ENCODE data around the gene MACROD2.

The MACROD2 gene

DNA sequence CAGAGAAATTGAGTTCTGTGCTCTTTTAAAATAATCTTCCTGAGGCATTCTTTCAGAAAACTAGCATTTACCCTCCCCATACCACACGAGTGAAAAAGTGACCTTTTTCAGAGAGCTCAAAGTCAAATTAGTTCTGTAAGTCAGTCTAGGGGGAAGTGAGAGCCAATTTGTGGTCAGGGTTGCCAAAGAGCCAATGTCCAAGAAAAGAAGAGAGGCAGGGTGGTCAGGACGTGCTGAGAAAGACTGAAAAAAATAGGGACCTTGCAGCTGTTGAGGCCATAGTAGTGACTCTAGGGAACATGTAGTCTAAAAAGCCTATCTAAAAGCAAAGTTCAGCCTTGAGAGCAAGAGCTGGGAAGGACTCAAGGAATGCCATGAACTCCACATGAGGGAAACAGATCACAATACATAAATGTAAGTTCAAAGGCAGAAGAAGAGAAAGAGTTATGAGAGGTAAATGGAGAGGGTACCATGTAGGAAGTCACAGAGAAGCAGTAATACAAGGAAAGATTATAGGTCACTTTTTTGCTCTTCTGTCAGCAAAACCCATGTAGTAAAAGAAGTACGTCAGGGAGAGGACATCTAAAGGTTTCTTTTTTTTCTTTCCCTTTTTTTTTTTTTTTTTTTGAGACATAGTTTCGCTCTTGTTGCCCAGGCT lies 907.2 kb downstream of the MACROD2 start:
- no peaks in the 10 kb centered on the region for H3K27me3 ChIP-seq (ENCODE audit: control insufficient read depth, insufficient read depth, low read length, poor library complexity, severe bottlenecking)
- H3K36me3 ChIP-seq (ENCODE audit: control insufficient read depth, insufficient read depth, low read length): no peaks in the 10 kb centered on the region
- H3K4me3 ChIP-seq (ENCODE audit: insufficient read depth, low read depth, low read length): no peak overlapping the region
- peaks cover 2% of the 10 kb centered on the region for H3K9me3 ChIP-seq (ENCODE audit: control insufficient read depth, low read length)
- peaks cover 6% of the 10 kb centered on the region for H3K4me1 ChIP-seq (ENCODE audit: control insufficient read depth, insufficient read depth, low read length)
- H3K27ac ChIP-seq (ENCODE audit: insufficient read depth, low read depth, low read length, poor library complexity, severe bottlenecking): no peak overlapping the region
- 83 to 87% methylated on average over 4 of the region's 4 CpGs for WGBS, 2 experiments

GRCh38 chr20:14906908-14907434 lies 911.7 kb downstream of the MACROD2 start:
- Histone ChIP-seq H3K9me3 (ENCODE audit: control insufficient read depth, low read length) (no peaks in the 10 kb centered on the region), H3K27me3 (ENCODE audit: control insufficient read depth, insufficient read depth, low read length, poor library complexity, severe bottlenecking) (no peaks in the 10 kb centered on the region), H3K4me3 (ENCODE audit: insufficient read depth, low read depth, low read length) (no peak overlapping the region), H3K4me1 (ENCODE audit: control insufficient read depth, insufficient read depth, low read length) (peaks cover 6% of the 10 kb centered on the region), H3K36me3 (ENCODE audit: control insufficient read depth, insufficient read depth, low read length) (no peaks in the 10 kb centered on the region), H3K27ac (ENCODE audit: insufficient read depth, low read depth, low read length, poor library complexity, severe bottlenecking) (no peak overlapping the region)
- WGBS, 2 experiments: 61 to 66% methylated on average over 2 of the region's 2 CpGs

DNA sequence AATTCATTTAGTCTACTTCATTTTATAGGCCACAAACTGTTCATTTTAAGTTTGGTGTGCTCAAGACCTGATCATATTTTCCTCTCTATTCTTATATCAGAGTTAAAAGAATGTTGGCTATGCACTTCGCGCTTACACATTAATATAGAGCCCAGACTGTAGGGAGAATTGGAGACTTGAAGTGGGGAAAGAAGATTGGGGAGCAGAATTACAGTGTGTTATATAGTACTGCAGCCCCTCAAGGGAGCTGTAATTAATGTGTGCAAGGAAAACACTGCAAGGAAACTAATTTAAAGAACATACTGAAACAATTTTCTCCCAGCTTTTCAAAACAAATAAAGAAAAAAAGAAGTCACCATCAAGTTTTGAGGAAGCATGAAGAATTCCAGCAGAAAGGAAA lies 914.8 kb downstream of the MACROD2 start:
- Histone ChIP-seq H3K4me3 (ENCODE audit: insufficient read depth, low read depth, low read length) (no peak overlapping the region), H3K9me3 (ENCODE audit: control insufficient read depth, low read length) (no peaks in the 10 kb centered on the region), H3K27me3 (ENCODE audit: control insufficient read depth, insufficient read depth, low read length, poor library complexity, severe bottlenecking) (no peaks in the 10 kb centered on the region), H3K4me1 (ENCODE audit: control insufficient read depth, insufficient read depth, low read length) (peaks cover 6% of the 10 kb centered on the region), H3K27ac (ENCODE audit: insufficient read depth, low read depth, low read length, poor library complexity, severe bottlenecking) (no peak overlapping the region), H3K36me3 (ENCODE audit: control insufficient read depth, insufficient read depth, low read length) (no peaks in the 10 kb centered on the region)
- WGBS, 2 experiments: 94 to 100% methylated on average over 2 of the region's 2 CpGs

- Histone ChIP-seq H3K27ac (ENCODE audit: insufficient read depth, low read depth, low read length, poor library complexity, severe bottlenecking) (no peak overlapping the region), H3K9me3 (ENCODE audit: control insufficient read depth, low read length) (no peaks in the 10 kb centered on the region), H3K27me3 (ENCODE audit: control insufficient read depth, insufficient read depth, low read length, poor library complexity, severe bottlenecking) (no peaks in the 10 kb centered on the region), H3K36me3 (ENCODE audit: control insufficient read depth, insufficient read depth, low read length) (no peaks in the 10 kb centered on the region), H3K4me1 (ENCODE audit: control insufficient read depth, insufficient read depth, low read length) (peaks cover 1% of the 10 kb centered on the region), H3K4me3 (ENCODE audit: insufficient read depth, low read depth, low read length) (no peak overlapping the region)
- 94 to 97% methylated on average over 6 of the region's 6 CpGs for WGBS, 2 experiments
These were observed 918.7 kb downstream of the MACROD2 start for GRCh38 chr20:14913896-14914620.

- H3K27me3 ChIP-seq (ENCODE audit: control insufficient read depth, insufficient read depth, low read length, poor library complexity, severe bottlenecking): no peaks in the 10 kb centered on the region
- no peaks in the 10 kb centered on the region for H3K9me3 ChIP-seq (ENCODE audit: control insufficient read depth, low read length)
- peaks cover 7% of the 10 kb centered on the region for H3K4me1 ChIP-seq (ENCODE audit: control insufficient read depth, insufficient read depth, low read length)
- WGBS, 2 experiments: 100% methylated on average over 1 to 2 of the region's 2 CpGs
- H3K36me3 ChIP-seq (ENCODE audit: control insufficient read depth, insufficient read depth, low read length): no peaks in the 10 kb centered on the region
- H3K4me3 ChIP-seq (ENCODE audit: insufficient read depth, low read depth, low read length): no peak overlapping the region
- H3K27ac ChIP-seq (ENCODE audit: insufficient read depth, low read depth, low read length, poor library complexity, severe bottlenecking): no peak overlapping the region
These were observed 919.3 kb downstream of the MACROD2 start for GRCh38 chr20:14914633-14915032.

GRCh38 chr20:14915356-14915755 lies 920.0 kb downstream of the MACROD2 start:
- Histone ChIP-seq H3K27ac (ENCODE audit: insufficient read depth, low read depth, low read length, poor library complexity, severe bottlenecking) (no peak overlapping the region), H3K4me1 (ENCODE audit: control insufficient read depth, insufficient read depth, low read length) (peaks cover 13% of the 10 kb centered on the region), H3K4me3 (ENCODE audit: insufficient read depth, low read depth, low read length) (no peak overlapping the region), H3K27me3 (ENCODE audit: control insufficient read depth, insufficient read depth, low read length, poor library complexity, severe bottlenecking) (no peaks in the 10 kb centered on the region), H3K9me3 (ENCODE audit: control insufficient read depth, low read length) (no peaks in the 10 kb centered on the region), H3K36me3 (ENCODE audit: control insufficient read depth, insufficient read depth, low read length) (no peaks in the 10 kb centered on the region)
- 88 to 91% methylated on average over 8 of the region's 8 CpGs for WGBS, 2 experiments

DNA sequence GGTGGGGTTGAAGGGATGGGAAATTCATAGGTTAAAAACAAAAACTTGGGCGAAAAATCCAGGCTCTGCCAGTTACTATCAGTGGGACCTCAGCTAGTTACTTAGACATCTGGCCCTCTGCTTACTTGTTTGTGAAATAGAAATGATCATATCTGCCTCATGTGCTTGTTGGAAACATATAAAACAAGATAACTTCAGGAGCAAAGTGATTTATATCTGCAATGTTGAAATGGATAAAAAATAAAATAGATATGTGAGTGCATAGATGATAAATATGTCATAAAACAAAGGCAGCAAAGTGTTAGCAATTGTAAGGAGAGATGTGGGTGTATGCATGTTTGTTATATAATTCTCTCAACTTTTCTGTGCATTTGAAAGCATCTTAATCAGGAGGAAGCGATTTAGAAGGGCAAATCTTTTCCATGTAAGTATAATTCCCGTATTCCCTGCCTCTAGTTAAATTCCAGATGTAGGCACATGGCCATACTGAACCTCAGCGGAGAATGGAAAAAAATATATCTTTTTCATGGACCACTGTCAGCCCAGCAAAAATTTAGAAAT lies 921.1 kb downstream of the MACROD2 start:
- H3K9me3 ChIP-seq (ENCODE audit: control insufficient read depth, low read length): no peaks in the 10 kb centered on the region
- H3K27me3 ChIP-seq (ENCODE audit: control insufficient read depth, insufficient read depth, low read length, poor library complexity, severe bottlenecking): no peaks in the 10 kb centered on the region
- no peaks in the 10 kb centered on the region for H3K36me3 ChIP-seq (ENCODE audit: control insufficient read depth, insufficient read depth, low read length)
- peaks cover 13% of the 10 kb centered on the region for H3K4me1 ChIP-seq (ENCODE audit: control insufficient read depth, insufficient read depth, low read length)
- H3K4me3 ChIP-seq (ENCODE audit: insufficient read depth, low read depth, low read length): no peak overlapping the region
- WGBS, 2 experiments: 95 to 97% methylated on average over 4 of the region's 4 CpGs
- H3K27ac ChIP-seq (ENCODE audit: insufficient read depth, low read depth, low read length, poor library complexity, severe bottlenecking): no peak overlapping the region

- H3K27me3 ChIP-seq (ENCODE audit: control insufficient read depth, insufficient read depth, low read length, poor library complexity, severe bottlenecking): no peaks in the 10 kb centered on the region
- no peak overlapping the region for H3K27ac ChIP-seq (ENCODE audit: insufficient read depth, low read depth, low read length, poor library complexity, severe bottlenecking)
- 96 to 97% methylated on average over 1 of the region's 1 CpG for WGBS, 2 experiments
- H3K4me3 ChIP-seq (ENCODE audit: insufficient read depth, low read depth, low read length): no peak overlapping the region
- no peaks in the 10 kb centered on the region for H3K9me3 ChIP-seq (ENCODE audit: control insufficient read depth, low read length)
- no peaks in the 10 kb centered on the region for H3K36me3 ChIP-seq (ENCODE audit: control insufficient read depth, insufficient read depth, low read length)
- H3K4me1 ChIP-seq (ENCODE audit: control insufficient read depth, insufficient read depth, low read length): peaks cover 13% of the 10 kb centered on the region
These were observed 923.0 kb downstream of the MACROD2 start for GRCh38 chr20:14918281-14918680.

DNA sequence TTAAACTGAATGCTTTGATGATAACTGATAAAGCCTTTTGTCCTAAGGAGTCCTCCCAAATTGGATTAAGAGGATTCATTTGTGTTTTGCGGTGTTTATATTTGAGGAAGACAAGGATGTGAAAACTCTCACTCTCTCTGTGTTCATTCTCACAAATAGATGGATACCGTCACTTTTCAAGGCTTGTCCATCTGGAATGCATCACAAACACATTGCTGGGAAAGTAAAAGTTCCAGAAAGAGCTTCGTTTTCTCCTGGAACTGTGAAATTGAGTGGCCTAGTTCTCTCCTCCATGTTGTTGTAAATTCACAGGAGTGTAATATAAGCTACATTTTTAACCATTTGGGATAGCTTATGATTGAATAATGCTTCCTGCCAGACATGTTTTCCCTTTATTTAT lies 923.7 kb downstream of the MACROD2 start:
- Histone ChIP-seq H3K36me3 (ENCODE audit: control insufficient read depth, insufficient read depth, low read length) (no peaks in the 10 kb centered on the region), H3K4me1 (ENCODE audit: control insufficient read depth, insufficient read depth, low read length) (peaks cover 13% of the 10 kb centered on the region), H3K9me3 (ENCODE audit: control insufficient read depth, low read length) (no peaks in the 10 kb centered on the region), H3K4me3 (ENCODE audit: insufficient read depth, low read depth, low read length) (no peak overlapping the region), H3K27ac (ENCODE audit: insufficient read depth, low read depth, low read length, poor library complexity, severe bottlenecking) (no peak overlapping the region), H3K27me3 (ENCODE audit: control insufficient read depth, insufficient read depth, low read length, poor library complexity, severe bottlenecking) (no peaks in the 10 kb centered on the region)
- 77 to 81% methylated on average over 2 to 3 of the region's 3 CpGs for WGBS, 2 experiments

DNA sequence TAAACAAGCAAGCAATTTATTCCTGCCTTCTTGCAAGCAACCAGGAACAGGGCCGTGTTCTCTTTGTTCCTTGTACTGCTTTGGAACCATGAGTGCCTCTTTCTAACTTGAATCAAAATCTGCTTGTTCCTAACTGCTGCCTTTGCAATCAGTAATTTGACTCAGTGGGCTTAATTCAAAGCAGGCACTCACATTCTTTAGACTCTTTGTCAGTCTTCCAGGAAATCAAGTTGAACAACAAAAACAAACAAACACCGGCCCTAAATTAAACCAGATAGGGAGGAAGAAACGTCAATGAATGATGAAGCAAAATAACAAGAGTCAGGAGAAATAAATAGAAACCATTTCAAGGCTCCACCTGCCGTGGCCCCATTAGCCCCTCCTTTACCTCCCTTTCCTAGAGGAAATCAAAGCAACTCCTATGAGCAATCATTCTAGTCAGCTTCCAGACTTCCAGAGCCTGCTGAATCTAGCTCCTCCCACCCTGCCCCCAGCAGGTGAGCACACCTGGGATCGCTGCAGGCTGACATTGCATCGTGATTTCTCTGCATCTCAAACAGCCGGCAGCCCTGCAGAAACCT lies 924.3 kb downstream of the MACROD2 start:
- no peaks in the 10 kb centered on the region for H3K9me3 ChIP-seq (ENCODE audit: control insufficient read depth, low read length)
- no peaks in the 10 kb centered on the region for H3K27me3 ChIP-seq (ENCODE audit: control insufficient read depth, insufficient read depth, low read length, poor library complexity, severe bottlenecking)
- H3K4me1 ChIP-seq (ENCODE audit: control insufficient read depth, insufficient read depth, low read length): peaks cover 13% of the 10 kb centered on the region
- WGBS, 2 experiments: 29 to 32% methylated on average over 6 to 7 of the region's 7 CpGs
- no peak overlapping the region for H3K27ac ChIP-seq (ENCODE audit: insufficient read depth, low read depth, low read length, poor library complexity, severe bottlenecking)
- H3K36me3 ChIP-seq (ENCODE audit: control insufficient read depth, insufficient read depth, low read length): no peaks in the 10 kb centered on the region
- no peak overlapping the region for H3K4me3 ChIP-seq (ENCODE audit: insufficient read depth, low read depth, low read length)
